Upper lobe of left lung (tissue), 6 donors: Measurements from ENCODE around the gene SERPINA1. TPM values are rescaled to one million over a fixed set of nuclear protein-coding genes. Genes with fewer than 3 reads are reported as not detected.
A peak's percentile ranks its signal among the peaks of the same experiment; 100 is the strongest.

ENCODE experiments used
- ATAC-seq, 2 donors: fragments of 200-7000 bp; cut with Tn5 transposase; one replicate each; pipeline ENCODE4 v1.9.1; 2022; ENCODE audit warnings: mild to moderate bottlenecking in 2 of 2, moderate library complexity in 2 of 2; ENCODE audit not compliant: low FRiP score in 2 of 2
- DNase-seq, 2 donors: peaks; one replicate each; pipeline ENCODE4 v3.0.0-alpha.2; 2019 to 2020
- H3K27ac ChIP-seq, 4 donors: fragments of 200-600 bp; sonication (generic); one replicate each; pipeline ENCODE4 v1.5.1; 2016 to 2019
- H3K27me3 ChIP-seq, 4 donors: fragments of 200-600 bp; sonication (generic); one replicate each; pipeline ENCODE4 v1.5.1; 2017 to 2019
- H3K36me3 ChIP-seq, 4 donors: fragments of 200-600 bp; sonication (generic); one replicate each; pipeline ENCODE4 v1.5.1; 2016 to 2019
- H3K4me1 ChIP-seq, 4 donors: fragments of 200-600 bp; sonication (generic); one replicate each; pipeline ENCODE4 v1.5.1; 2018 to 2019
- H3K4me3 ChIP-seq, 4 donors: fragments of 200-600 bp; sonication (generic); one replicate each; pipeline ENCODE4 v1.5.1; 2017 to 2019; ENCODE audit warnings: mild to moderate bottlenecking in 2 of 4, moderate library complexity in 1 of 4
- H3K9me3 ChIP-seq, 4 donors: fragments of 200-600 bp; sonication (generic); one replicate each; pipeline ENCODE4 v1.5.1; 2018 to 2019
- CTCF ChIP-seq, 6 experiments: fragments of 450-650 bp in 4 of 6; fragments of 200-600 bp in 2 of 6; sonication (generic) in 2 of 6; IDR thresholded peaks; one replicate each; pipeline ENCODE4 v1.5.1; 2016 to 2019; ENCODE audit warnings: antibody characterized with exemption in 6 of 6
- EP300 ChIP-seq, 4 donors: sonication (generic); formaldehyde crosslinking; IDR thresholded peaks; one replicate each; pipeline ENCODE4 v1.5.1; 2017; ENCODE audit warnings: antibody characterized with exemption in 4 of 4, control low read depth in 2 of 4
- POLR2A ChIP-seq, 4 donors: fragments of 450-650 bp; IDR thresholded peaks; one replicate each; pipeline ENCODE4 v1.5.1; 2016 to 2017; ENCODE audit warnings: antibody characterized with exemption in 4 of 4, mild to moderate bottlenecking in 2 of 4
- POLR2AphosphoS5 ChIP-seq, 2 donors: sonication (generic); formaldehyde crosslinking; IDR thresholded peaks; one replicate each; pipeline ENCODE4 v1.5.1; 2017; ENCODE audit warnings: antibody characterized with exemption in 2 of 2
- WGBS, 2 donors: methylation state at CpG; one replicate each; pipeline ENCODE4 v1.1.5; 2017 to 2018; 5-methylcytosine and 5-hydroxymethylcytosine counted together
- total RNA-seq, 6 donors: library from RNA; depleted of rRNA in 4 of 6; stranded (reverse); fragments of >200 nt in 4 of 6; gene quantifications; one replicate each; pipeline versions ENCODE4 v1.1.0 to v1.2.1, GENCODE V29; 2016 to 2021
- donor health status: DM: no; HTN: no; CAD: no; lungs with moderate emphysema.
- donor health status: DM: no; HTN: yes; CAD: no; lungs with severe emphysema.

The SERPINA1 gene
- total RNA-seq, 6 donors from 2014 or later, result 205 to 1,050 (median 637) TPM

- DNase-seq, result peak in 1 of 2 donors; percentile 12
- no peaks in the 10 kb centered on the region for H3K36me3 ChIP-seq
Observed at GRCh38 chr14:94368956-94369355, 19.4 kb downstream of the SERPINA1 start.

GRCh38 chr14:94368243-94368590, 20.2 kb downstream of the SERPINA1 start:
- no peaks in the 10 kb centered on the region for H3K36me3 ChIP-seq
- no peak overlapping the region for H3K4me3 ChIP-seq
- 59 to 73% methylated on average over 2 to 3 of the region's 3 CpGs for WGBS, 2 donors
- no peaks in the 10 kb centered on the region for H3K4me1 ChIP-seq
- DNase-seq (peak in 1 of 2 donors; percentile 14), ATAC-seq (no peak)
- H3K27me3 ChIP-seq, result no peaks in the 10 kb centered on the region
- no peaks in the 10 kb centered on the region for H3K9me3 ChIP-seq
- H3K27ac ChIP-seq, result no peak overlapping the region
- no peak for TF ChIP-seq POLR2A (IDR thresholded peaks at IDR 0.05)
- TF ChIP-seq CTCF (IDR thresholded peaks at IDR 0.05), result no peak
- no peak for TF ChIP-seq POLR2AphosphoS5 (IDR thresholded peaks at IDR 0.05)
- no peak for TF ChIP-seq EP300 (IDR thresholded peaks at IDR 0.05)

More at GRCh38 chr14:94368956-94369355, 19.4 kb downstream of the SERPINA1 start:
- Histone ChIP-seq H3K27me3 (no peaks in the 10 kb centered on the region), H3K9me3 (no peaks in the 10 kb centered on the region), H3K27ac (no peak overlapping the region), H3K4me3 (no peak overlapping the region), H3K4me1 (no peaks in the 10 kb centered on the region)
- no peak for ATAC-seq
- TF ChIP-seq POLR2AphosphoS5 (IDR thresholded peaks at IDR 0.05) (no peak), EP300 (IDR thresholded peaks at IDR 0.05) (no peak), POLR2A (IDR thresholded peaks at IDR 0.05) (no peak), CTCF (IDR thresholded peaks at IDR 0.05) (no peak)
- WGBS, 2 donors, result 81 to 87% methylated on average over 7 of the region's 7 CpGs

- H3K9me3 ChIP-seq, result no peaks in the 10 kb centered on the region
- no peak overlapping the region for H3K27ac ChIP-seq
- WGBS, 2 donors, result 82 to 85% methylated on average over 9 to 12 of the region's 12 CpGs
- ATAC-seq (peak in 1 of 2 donors; percentile 39), DNase-seq (peak in 1 of 2 donors; percentile 21)
- no peak overlapping the region for H3K4me3 ChIP-seq
- H3K4me1 ChIP-seq, result no peaks in the 10 kb centered on the region
- no peaks in the 10 kb centered on the region for H3K27me3 ChIP-seq
- H3K36me3 ChIP-seq, result no peaks in the 10 kb centered on the region
- no peak for TF ChIP-seq POLR2AphosphoS5 (IDR thresholded peaks at IDR 0.05)
- TF ChIP-seq CTCF (IDR thresholded peaks at IDR 0.05), result no peak
- TF ChIP-seq EP300 (IDR thresholded peaks at IDR 0.05), result no peak
- TF ChIP-seq POLR2A (IDR thresholded peaks at IDR 0.05), result no peak
Observed at GRCh38 chr14:94367347-94368242, 20.8 kb downstream of the SERPINA1 start.

- no peak for ATAC-seq
- H3K27me3 ChIP-seq, result no peaks in the 10 kb centered on the region
- no peak within 1 kb of the TSS for H3K27ac ChIP-seq
- no peaks in the 10 kb centered on the region for H3K4me1 ChIP-seq
- H3K9me3 ChIP-seq, result no peaks in the 10 kb centered on the region
- no peak within 1 kb of the TSS for H3K4me3 ChIP-seq
- DNase-seq, result peak in 1 of 2 donors; percentile 17
- H3K36me3 ChIP-seq, result no peaks in the 10 kb centered on the region
- 74 to 88% methylated on average over 6 to 14 of the region's 14 CpGs for WGBS, 2 donors
- TF ChIP-seq CTCF (IDR thresholded peaks at IDR 0.05), result no peak
- TF ChIP-seq POLR2A (IDR thresholded peaks at IDR 0.05), result no peak
- TF ChIP-seq EP300 (IDR thresholded peaks at IDR 0.05), result no peak
- TF ChIP-seq POLR2AphosphoS5 (IDR thresholded peaks at IDR 0.05), result no peak
Observed at GRCh38 chr14:94366146-94366915, 22.1 kb downstream of the SERPINA1 start, which contains the start of gene SERPINA2. SERPINA2 (minus strand) TSS chr14:94366698.
